Right lobe of liver (tissue), 4 donors: ENCODE data around the gene WNT4.

Source experiments
- POLR2A ChIP-seq: fragments of 450-650 bp; IDR thresholded peaks from one replicate; pipeline ENCODE4 v1.6.1; 2017; ENCODE audit warnings: antibody characterized with exemption, mild to moderate bottlenecking
- TF ChIP-seq, protein P1 (sequence below), 4 donors: fragments of 200-600 bp in 3 of 4; fragments of 450-650 bp in 1 of 4; IDR thresholded peaks; one replicate each; pipeline versions ENCODE4 v1.5.1 to v1.8.0; 2016 to 2022; ENCODE audit warnings: antibody characterized with exemption in 4 of 4, mild to moderate bottlenecking in 2 of 4
- donor health status: DM: no; HTN: no; CAD: no.
- donor health status: DM: no; HTN: no; CAD: no.
- donor health status: DM: no; HTN: yes; CAD: no.

DNA sequence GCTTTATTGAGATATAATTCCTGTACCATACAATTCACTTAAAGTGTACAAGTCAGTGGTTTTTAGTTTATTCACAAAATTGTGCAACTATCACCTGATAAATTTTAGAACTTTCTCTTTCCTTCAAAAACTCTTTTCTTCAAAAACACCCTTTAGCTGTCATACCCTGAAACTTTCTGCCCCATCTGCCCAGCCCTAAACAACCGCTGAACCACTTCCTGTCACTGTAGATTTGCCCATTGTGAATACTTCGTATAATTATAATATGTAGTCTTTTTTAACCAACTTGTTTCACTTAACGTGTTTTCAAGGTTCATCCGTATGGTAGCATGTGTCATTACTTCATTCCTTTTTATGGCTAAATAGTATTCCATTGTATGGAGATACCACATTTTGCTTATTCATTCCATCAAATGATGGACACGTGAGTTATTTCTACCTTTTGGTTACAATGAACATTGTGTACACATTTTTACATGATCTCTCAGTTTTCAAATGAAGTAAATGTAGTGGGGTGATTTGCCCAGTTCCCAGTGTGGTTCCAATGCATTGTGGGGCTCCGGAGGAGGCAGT is 37.9 kb downstream of the WNT4 start:
- TF ChIP-seq, protein P1, sequence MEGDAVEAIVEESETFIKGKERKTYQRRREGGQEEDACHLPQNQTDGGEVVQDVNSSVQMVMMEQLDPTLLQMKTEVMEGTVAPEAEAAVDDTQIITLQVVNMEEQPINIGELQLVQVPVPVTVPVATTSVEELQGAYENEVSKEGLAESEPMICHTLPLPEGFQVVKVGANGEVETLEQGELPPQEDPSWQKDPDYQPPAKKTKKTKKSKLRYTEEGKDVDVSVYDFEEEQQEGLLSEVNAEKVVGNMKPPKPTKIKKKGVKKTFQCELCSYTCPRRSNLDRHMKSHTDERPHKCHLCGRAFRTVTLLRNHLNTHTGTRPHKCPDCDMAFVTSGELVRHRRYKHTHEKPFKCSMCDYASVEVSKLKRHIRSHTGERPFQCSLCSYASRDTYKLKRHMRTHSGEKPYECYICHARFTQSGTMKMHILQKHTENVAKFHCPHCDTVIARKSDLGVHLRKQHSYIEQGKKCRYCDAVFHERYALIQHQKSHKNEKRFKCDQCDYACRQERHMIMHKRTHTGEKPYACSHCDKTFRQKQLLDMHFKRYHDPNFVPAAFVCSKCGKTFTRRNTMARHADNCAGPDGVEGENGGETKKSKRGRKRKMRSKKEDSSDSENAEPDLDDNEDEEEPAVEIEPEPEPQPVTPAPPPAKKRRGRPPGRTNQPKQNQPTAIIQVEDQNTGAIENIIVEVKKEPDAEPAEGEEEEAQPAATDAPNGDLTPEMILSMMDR (IDR thresholded peaks at IDR 0.05): no peak
- TF ChIP-seq POLR2A: no peak
